Neural cell (in vitro differentiated cells): ENCODE results near the gene RELCH. TPM values are rescaled to one million over a fixed set of nuclear protein-coding genes. Genes with fewer than 3 reads are reported as not detected.

Source experiments
- H2AFZ ChIP-seq: fragments of 200-600, 300-800 bp; sonication (generic), shearing (Covaris generic); 2 replicates; pipeline ENCODE4 v1.6.0; 2014; ENCODE audit warnings: low read depth, mild to moderate bottlenecking, antibody characterized with exemption, low read length, moderate library complexity
- H3F3A ChIP-seq: fragments of 200-600 bp; shearing (Covaris generic); 2 replicates; pipeline ENCODE4 v1.6.1; 2016; ENCODE audit warnings: mild to moderate bottlenecking, moderate library complexity, mixed read lengths, antibody characterized with exemption, low read length; ENCODE audit not compliant: insufficient read depth, poor library complexity, severe bottlenecking
- H3K27ac ChIP-seq: fragments of 200-600, 300-800 bp; sonication (generic), shearing (Covaris generic); 2 replicates; pipeline ENCODE4 v1.5.1; 2014; ENCODE audit warnings: mild to moderate bottlenecking, low read length, moderate library complexity
- H3K27me3 ChIP-seq: fragments of 300-800, 200-600 bp; sonication (generic), shearing (Covaris generic); 2 replicates; pipeline ENCODE4 v1.6.0; 2014; ENCODE audit warnings: mild to moderate bottlenecking, low read depth, low read length, moderate library complexity; ENCODE audit not compliant: insufficient read depth
- H3K36me3 ChIP-seq: fragments of 300-800, 200-600 bp; sonication (generic), shearing (Covaris generic); 2 replicates; pipeline ENCODE4 v1.5.1; 2014; ENCODE audit warnings: mild to moderate bottlenecking, antibody characterized with exemption, low read length, moderate library complexity; ENCODE audit not compliant: insufficient read depth
- H3K4me2 ChIP-seq: fragments of 300-800, 200-600 bp; sonication (generic), shearing (Covaris generic); 2 replicates; pipeline ENCODE4 v1.6.0; 2014; ENCODE audit warnings: mild to moderate bottlenecking, low read length
- H3K4me3 ChIP-seq: fragments of 300-800, 200-600 bp; sonication (generic), shearing (Covaris generic); 2 replicates; pipeline ENCODE4 v1.5.1; 2014; ENCODE audit warnings: mild to moderate bottlenecking, low read length, moderate library complexity
- H3K79me2 ChIP-seq: fragments of 200-600 bp; shearing (Covaris generic); replicated peaks from 2 replicates; pipeline ENCODE4 v1.6.0; 2014; ENCODE audit warnings: mild to moderate bottlenecking, low read length, moderate library complexity; ENCODE audit not compliant: insufficient read depth
- H3K9ac ChIP-seq: fragments of 300-800, 200-600 bp; sonication (generic), shearing (Covaris generic); 2 replicates; pipeline ENCODE4 v1.6.1; 2016; ENCODE audit warnings: mild to moderate bottlenecking, low read length, mixed read lengths
- H3K9me2 ChIP-seq: fragments of 200-600 bp; shearing (Covaris generic); 2 replicates; pipeline ENCODE4 v1.6.1; 2016; ENCODE audit warnings: mild to moderate bottlenecking, low read length, mixed read lengths; ENCODE audit not compliant: insufficient read depth
- H3K9me3 ChIP-seq: fragments of 200-600, 300-800 bp; sonication (generic), shearing (Covaris generic); 2 replicates; pipeline ENCODE4 v1.6.1; 2016; ENCODE audit warnings: mild to moderate bottlenecking, mixed run types, low read length, moderate library complexity, mixed read lengths
- H4K20me1 ChIP-seq: fragments of 200-600 bp; shearing (Covaris generic); 2 replicates; pipeline ENCODE4 v1.6.1; 2016; ENCODE audit warnings: mild to moderate bottlenecking, mixed run types; ENCODE audit not compliant: insufficient read depth
- EP300 ChIP-seq: fragments of 450-650 bp; conservative IDR thresholded peaks from 2 replicates; pipeline ENCODE4 v1.6.1; 2014; ENCODE audit warnings: antibody characterized with exemption, mild to moderate bottlenecking, moderate library complexity; ENCODE audit not compliant: poor library complexity, severe bottlenecking
- EZH2 ChIP-seq: fragments of 200-600, 300-800 bp; shearing (Covaris generic), sonication (generic); IDR thresholded peaks from 2 replicates; pipeline ENCODE4 v1.6.1; 2014; ENCODE audit warnings: antibody characterized with exemption, low read length, borderline replicate concordance, mild to moderate bottlenecking; ENCODE audit not compliant: insufficient read depth, poor library complexity, severe bottlenecking
- MXI1 ChIP-seq: fragments of 450-650 bp; conservative IDR thresholded peaks from 2 replicates; pipeline ENCODE4 v1.6.1; 2014; ENCODE audit warnings: antibody characterized with exemption, mild to moderate bottlenecking; ENCODE audit not compliant: poor library complexity, severe bottlenecking
- POLR2AphosphoS5 ChIP-seq: IDR thresholded peaks from 2 replicates; pipeline ENCODE4 v1.6.1; 2012
- RAD21 ChIP-seq: fragments of 450-650 bp; conservative IDR thresholded peaks from 2 replicates; pipeline ENCODE4 v1.6.1; 2014; ENCODE audit warnings: antibody characterized with exemption, mild to moderate bottlenecking, moderate library complexity
- SMC3 ChIP-seq: fragments of 450-650 bp; conservative IDR thresholded peaks from 2 replicates; pipeline ENCODE4 v1.6.1; 2014; ENCODE audit warnings: antibody characterized with exemption, mild to moderate bottlenecking, moderate library complexity; ENCODE audit not compliant: poor library complexity
- TAF1 ChIP-seq: IDR thresholded peaks from 2 replicates; pipeline ENCODE4 v1.6.1; 2012; ENCODE audit warnings: low read depth
- polyA plus RNA-seq: library from polyadenylated mRNA; depleted of rRNA; stranded (reverse); fragments of >200 nt; gene quantifications from 2 replicates; pipeline ENCODE4 v1.2.3, GENCODE V29; 2014
- TF ChIP-seq, protein P1 (sequence below): fragments of 450-650 bp; IDR thresholded peaks from 2 replicates; pipeline ENCODE4 v1.5.1; 2014; ENCODE audit warnings: antibody characterized with exemption, mild to moderate bottlenecking, moderate library complexity; ENCODE audit not compliant: poor library complexity, severe bottlenecking
- TF ChIP-seq, protein P2 (sequence below): IDR thresholded peaks from 2 replicates; pipeline ENCODE4 v1.6.1; 2012; ENCODE audit warnings: borderline replicate concordance

RELCH gene
- polyA plus RNA-seq, 1 donor from 2014 or later = 80.2 TPM

DNA sequence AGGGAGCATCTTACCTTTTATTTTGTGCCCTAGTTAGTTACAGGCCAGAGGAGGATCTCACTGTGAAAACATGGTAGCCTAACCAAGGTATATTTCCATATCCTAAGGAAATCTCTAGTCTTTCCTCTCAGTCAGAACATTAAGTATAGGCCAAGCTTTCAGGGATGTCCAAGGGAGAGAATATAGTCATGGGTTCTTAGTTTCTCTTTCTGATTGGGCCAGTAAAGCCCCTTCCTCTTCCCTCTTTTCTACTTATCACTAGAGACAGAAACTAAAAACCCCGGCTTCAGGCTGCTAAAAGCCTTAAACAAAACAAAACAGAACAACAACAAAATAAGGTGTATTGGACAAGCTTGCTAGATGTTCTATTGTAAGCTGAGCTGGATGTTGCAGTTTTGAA lies 93.7 kb downstream of the RELCH start:
- H3K36me3 ChIP-seq = peaks cover 3% of the 10 kb centered on the region
- no peak overlapping the region for H2AFZ ChIP-seq
- no peak overlapping the region for H3K4me3 ChIP-seq
- H3K9ac ChIP-seq = no peak overlapping the region
- no peaks in the 10 kb centered on the region for H3K27me3 ChIP-seq
- no peaks in the 10 kb centered on the region for H3K9me2 ChIP-seq
- no peaks in the 10 kb centered on the region for H3K79me2 ChIP-seq
- H3K4me2 ChIP-seq = no peak overlapping the region
- no peaks in the 10 kb centered on the region for H3K9me3 ChIP-seq
- no peaks in the 10 kb centered on the region for H3F3A ChIP-seq
- no peaks in the 10 kb centered on the region for H4K20me1 ChIP-seq
- H3K27ac ChIP-seq = no peak overlapping the region
- no peak for TF ChIP-seq EZH2

- no peak overlapping the region for H3K9ac ChIP-seq
- no peak overlapping the region for H3K4me3 ChIP-seq
- no peaks in the 10 kb centered on the region for H3K36me3 ChIP-seq
- no peaks in the 10 kb centered on the region for H3K27me3 ChIP-seq
- TF ChIP-seq, protein P1, sequence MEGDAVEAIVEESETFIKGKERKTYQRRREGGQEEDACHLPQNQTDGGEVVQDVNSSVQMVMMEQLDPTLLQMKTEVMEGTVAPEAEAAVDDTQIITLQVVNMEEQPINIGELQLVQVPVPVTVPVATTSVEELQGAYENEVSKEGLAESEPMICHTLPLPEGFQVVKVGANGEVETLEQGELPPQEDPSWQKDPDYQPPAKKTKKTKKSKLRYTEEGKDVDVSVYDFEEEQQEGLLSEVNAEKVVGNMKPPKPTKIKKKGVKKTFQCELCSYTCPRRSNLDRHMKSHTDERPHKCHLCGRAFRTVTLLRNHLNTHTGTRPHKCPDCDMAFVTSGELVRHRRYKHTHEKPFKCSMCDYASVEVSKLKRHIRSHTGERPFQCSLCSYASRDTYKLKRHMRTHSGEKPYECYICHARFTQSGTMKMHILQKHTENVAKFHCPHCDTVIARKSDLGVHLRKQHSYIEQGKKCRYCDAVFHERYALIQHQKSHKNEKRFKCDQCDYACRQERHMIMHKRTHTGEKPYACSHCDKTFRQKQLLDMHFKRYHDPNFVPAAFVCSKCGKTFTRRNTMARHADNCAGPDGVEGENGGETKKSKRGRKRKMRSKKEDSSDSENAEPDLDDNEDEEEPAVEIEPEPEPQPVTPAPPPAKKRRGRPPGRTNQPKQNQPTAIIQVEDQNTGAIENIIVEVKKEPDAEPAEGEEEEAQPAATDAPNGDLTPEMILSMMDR = no peak
- no peak for TF ChIP-seq SMC3
- TF ChIP-seq TAF1 = no peak
- TF ChIP-seq EZH2 = no peak
- TF ChIP-seq RAD21 = no peak
- TF ChIP-seq EP300 = no peak
- TF ChIP-seq MXI1 = no peak
- TF ChIP-seq, protein P2, sequence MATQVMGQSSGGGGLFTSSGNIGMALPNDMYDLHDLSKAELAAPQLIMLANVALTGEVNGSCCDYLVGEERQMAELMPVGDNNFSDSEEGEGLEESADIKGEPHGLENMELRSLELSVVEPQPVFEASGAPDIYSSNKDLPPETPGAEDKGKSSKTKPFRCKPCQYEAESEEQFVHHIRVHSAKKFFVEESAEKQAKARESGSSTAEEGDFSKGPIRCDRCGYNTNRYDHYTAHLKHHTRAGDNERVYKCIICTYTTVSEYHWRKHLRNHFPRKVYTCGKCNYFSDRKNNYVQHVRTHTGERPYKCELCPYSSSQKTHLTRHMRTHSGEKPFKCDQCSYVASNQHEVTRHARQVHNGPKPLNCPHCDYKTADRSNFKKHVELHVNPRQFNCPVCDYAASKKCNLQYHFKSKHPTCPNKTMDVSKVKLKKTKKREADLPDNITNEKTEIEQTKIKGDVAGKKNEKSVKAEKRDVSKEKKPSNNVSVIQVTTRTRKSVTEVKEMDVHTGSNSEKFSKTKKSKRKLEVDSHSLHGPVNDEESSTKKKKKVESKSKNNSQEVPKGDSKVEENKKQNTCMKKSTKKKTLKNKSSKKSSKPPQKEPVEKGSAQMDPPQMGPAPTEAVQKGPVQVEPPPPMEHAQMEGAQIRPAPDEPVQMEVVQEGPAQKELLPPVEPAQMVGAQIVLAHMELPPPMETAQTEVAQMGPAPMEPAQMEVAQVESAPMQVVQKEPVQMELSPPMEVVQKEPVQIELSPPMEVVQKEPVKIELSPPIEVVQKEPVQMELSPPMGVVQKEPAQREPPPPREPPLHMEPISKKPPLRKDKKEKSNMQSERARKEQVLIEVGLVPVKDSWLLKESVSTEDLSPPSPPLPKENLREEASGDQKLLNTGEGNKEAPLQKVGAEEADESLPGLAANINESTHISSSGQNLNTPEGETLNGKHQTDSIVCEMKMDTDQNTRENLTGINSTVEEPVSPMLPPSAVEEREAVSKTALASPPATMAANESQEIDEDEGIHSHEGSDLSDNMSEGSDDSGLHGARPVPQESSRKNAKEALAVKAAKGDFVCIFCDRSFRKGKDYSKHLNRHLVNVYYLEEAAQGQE = no peak
- TF ChIP-seq POLR2AphosphoS5 = no peak
- no peaks in the 10 kb centered on the region for H3K79me2 ChIP-seq
- H2AFZ ChIP-seq = no peak overlapping the region
- H3F3A ChIP-seq = no peaks in the 10 kb centered on the region
- no peaks in the 10 kb centered on the region for H4K20me1 ChIP-seq
- H3K4me2 ChIP-seq = no peak overlapping the region
- H3K9me2 ChIP-seq = no peaks in the 10 kb centered on the region
- no peaks in the 10 kb centered on the region for H3K9me3 ChIP-seq
- no peak overlapping the region for H3K27ac ChIP-seq
These were observed 94.6 kb downstream of the RELCH start for GRCh38 chr18:62281684-62282083.

GRCh38 chr18:62282188-62282629 lies 95.2 kb downstream of the RELCH start:
- no peak for TF ChIP-seq EZH2
- TF ChIP-seq, protein P2 = no peak
- no peak for TF ChIP-seq SMC3
- no peak for TF ChIP-seq MXI1
- TF ChIP-seq TAF1 = no peak
- Histone ChIP-seq H3K4me3 (no peak overlapping the region), H3K4me2 (no peak overlapping the region), H2AFZ (no peak overlapping the region), H3K79me2 (no peaks in the 10 kb centered on the region), H3K9ac (no peak overlapping the region), H3K9me2 (no peaks in the 10 kb centered on the region), H3K9me3 (no peaks in the 10 kb centered on the region), H3K27me3 (no peaks in the 10 kb centered on the region), H3K36me3 (no peaks in the 10 kb centered on the region), H3F3A (no peaks in the 10 kb centered on the region), H4K20me1 (no peaks in the 10 kb centered on the region), H3K27ac (no peak overlapping the region)
